ENCODE results near the gene CRTC3. TPM values are rescaled to one million over a fixed set of nuclear protein-coding genes. Genes with fewer than 3 reads are reported as not detected.

CRTC3 gene
- total and polyA plus RNA-seq, 2 of the 13 experiments (the other 11 are each of a cell fraction or from before 2014, with no cell fraction given), result 8.4 to 11.8 TPM

- Histone ChIP-seq H3K9ac (ENCODE audit: insufficient read depth, low read depth, low read length) (no peak overlapping the region), H4K20me1 (ENCODE audit: insufficient read depth, low read length) (no peaks in the 10 kb centered on the region), H3K79me2 (ENCODE audit: insufficient read depth, low read length) (no peaks in the 10 kb centered on the region), H3K4me3 (replicated peaks in 1 of 3; ENCODE audit: insufficient read depth in 1 of 3, low read depth in 2 of 3, low read length in 3 of 3) (no peak overlapping the region), H3K27ac (ENCODE audit: extremely low read length, insufficient read depth, low read length) (no peak overlapping the region), H3K4me2 (ENCODE audit: low read depth, low read length) (no peak overlapping the region), H3K9me3 (ENCODE audit: low read length) (no peaks in the 10 kb centered on the region), H2AFZ (ENCODE audit: low read length) (no peak overlapping the region), H3K36me3 (replicated peaks in 1 of 2; ENCODE audit: control insufficient read depth in 1 of 2, insufficient read depth in 2 of 2, low read length in 2 of 2) (peaks cover 8 to 47% of the 10 kb centered on the region in 2 experiments), H3K4me1 (ENCODE audit: insufficient read depth, low read length) (no peaks in the 10 kb centered on the region), H3K27me3 (ENCODE audit: control insufficient read depth in 1 of 2, insufficient read depth in 2 of 2, low read length in 2 of 2) (no peaks in the 10 kb centered on the region)
- intact Hi-C loops (cut with micrococcal nuclease; ENCODE audit: unreplicated experiment), result no loop called here
- in situ Hi-C loops (cut with HindIII; ENCODE audit: extremely low pct_ligation_motif_present, low pct_unique_long_range_greater_than_20kb), result no loop called here
- no TSS peak for BruUV-seq (replicated peaks)
- TF ChIP-seq PHF20 (CRISPR knock-in tag; IDR thresholded peaks at IDR 0.05) (no peak), CEBPZ (IDR thresholded peaks at IDR 0.05; ENCODE audit: low read length) (no peak), ATF7 (IDR thresholded peaks at IDR 0.05) (peak; percentile 84), ATF7 (CRISPR knock-in tag; IDR thresholded peaks at IDR 0.05) (no peak)
- FAIRE-seq, result no peak
- 93% methylated on average over 3 of the region's 3 CpGs for WGBS (ENCODE audit: low lambda C conversion rate)
- no peak for ATAC-seq
- DNase-seq (ENCODE audit: low spot score), result no peak
- CTCF ChIA-PET (ENCODE audit: low intra/inter-chr PET ratio, low total read pairs), result no interaction called here
- POLR2A ChIA-PET, result no interaction called here
Observed at GRCh38 chr15:90496791-90497190, 32.9 kb upstream of the CRTC3 start.

GRCh38 chr15:90497376-90497775 is 32.3 kb upstream of the CRTC3 start:
- ATAC-seq (no peak), DNase-seq (ENCODE audit: low spot score) (no peak), FAIRE-seq (no peak)
- H3K27me3 ChIP-seq (ENCODE audit: control insufficient read depth in 1 of 2, insufficient read depth in 2 of 2, low read length in 2 of 2), result no peaks in the 10 kb centered on the region
- no peaks in the 10 kb centered on the region for H3K4me1 ChIP-seq (ENCODE audit: insufficient read depth, low read length)
- CTCF ChIA-PET (ENCODE audit: low intra/inter-chr PET ratio, low total read pairs), result no interaction called here
- H3K27ac ChIP-seq (ENCODE audit: extremely low read length, insufficient read depth, low read length), result no peak overlapping the region
- intact Hi-C loops (cut with micrococcal nuclease; ENCODE audit: unreplicated experiment), result no loop called here
- no TSS peak for BruUV-seq (replicated peaks)
- WGBS (ENCODE audit: low lambda C conversion rate), result 87% methylated on average over 3 of the region's 3 CpGs
- TF ChIP-seq DNMT1 (CRISPR knock-in tag; IDR thresholded peaks at IDR 0.05) (no peak), MAFF (IDR thresholded peaks at IDR 0.05; ENCODE audit: low read depth, low read length) (peak; percentile 90), MAFK (conservative IDR thresholded peaks at IDR 0.05 in 1 of 2, IDR thresholded peaks at IDR 0.05 in 1 of 2; ENCODE audit: low read length in 2 of 2) (peak; percentile 87 to 95), YEATS2 (CRISPR knock-in tag; IDR thresholded peaks at IDR 0.05; ENCODE audit: borderline replicate concordance) (no peak), TBL1XR1 (IDR thresholded peaks at IDR 0.05; ENCODE audit: borderline replicate concordance, low read length, partially characterized antibody) (no peak), ZNF121 (CRISPR knock-in tag; IDR thresholded peaks at IDR 0.05) (no peak)
- H3K4me3 ChIP-seq (replicated peaks in 1 of 3; ENCODE audit: insufficient read depth in 1 of 3, low read depth in 2 of 3, low read length in 3 of 3), result no peak overlapping the region
- H2AFZ ChIP-seq (ENCODE audit: low read length), result no peak overlapping the region
- POLR2A ChIA-PET, result no interaction called here
- in situ Hi-C loops (cut with HindIII; ENCODE audit: extremely low pct_ligation_motif_present, low pct_unique_long_range_greater_than_20kb), result no loop called here
- no peak overlapping the region for H3K9ac ChIP-seq (ENCODE audit: insufficient read depth, low read depth, low read length)
- H3K4me2 ChIP-seq (ENCODE audit: low read depth, low read length), result no peak overlapping the region
- H3K9me3 ChIP-seq (ENCODE audit: low read length), result no peaks in the 10 kb centered on the region
- peaks cover 6 to 41% of the 10 kb centered on the region in 2 experiments for H3K36me3 ChIP-seq (replicated peaks in 1 of 2; ENCODE audit: control insufficient read depth in 1 of 2, insufficient read depth in 2 of 2, low read length in 2 of 2)
- H3K79me2 ChIP-seq (ENCODE audit: insufficient read depth, low read length), result no peaks in the 10 kb centered on the region
- no peaks in the 10 kb centered on the region for H4K20me1 ChIP-seq (ENCODE audit: insufficient read depth, low read length)
